AML-193 (cell line): Measurements from ENCODE around the gene SNRNP200.
"Not testable (repeated sequence)": the region's sequence is repeated elsewhere in the genome, so short reads cannot be mapped to it uniquely, and the experiment has no call there.

Source experiments
- DNase-seq, 2 experiments: peaks; one replicate each; lab custom pipeline; 2025; lab: John Stamatoyannopoulos, UW

The SNRNP200 gene

GRCh38 chr2:96325041-96325883 lies 19.9 kb upstream of the SNRNP200 start, which contains the start of gene ITPRIPL1:
ITPRIPL1 (plus strand) TSS chr2:96325317; CDS start chr2:96325840, 523 bp downstream.
- no peak for DNase-seq

GRCh38 chr2:96324721-96325040 lies 19.3 kb upstream of the SNRNP200 start:
- DNase-seq = no peak

DNA sequence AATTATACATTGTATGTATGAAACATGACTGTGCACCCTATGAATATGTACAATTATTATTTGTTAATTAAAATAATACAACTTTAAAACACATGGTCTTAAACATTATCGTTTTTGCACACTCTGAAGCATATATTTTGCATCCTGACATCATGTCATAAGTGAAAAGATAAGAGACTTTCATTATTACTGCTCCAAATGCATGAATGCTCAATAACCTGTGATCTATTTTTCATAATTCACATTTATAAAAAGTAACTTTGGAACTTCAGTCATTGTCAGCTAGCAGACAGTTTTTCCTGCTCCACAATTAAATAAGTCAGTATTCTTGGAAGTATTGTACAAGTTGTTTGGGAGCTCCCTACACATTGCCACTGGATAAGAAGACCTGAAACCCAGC lies 18.5 kb upstream of the SNRNP200 start:
- DNase-seq = no peak

- DNase-seq = no peak
These were observed 15.6 kb upstream of the SNRNP200 start for GRCh38 chr2:96320728-96321622.

DNA sequence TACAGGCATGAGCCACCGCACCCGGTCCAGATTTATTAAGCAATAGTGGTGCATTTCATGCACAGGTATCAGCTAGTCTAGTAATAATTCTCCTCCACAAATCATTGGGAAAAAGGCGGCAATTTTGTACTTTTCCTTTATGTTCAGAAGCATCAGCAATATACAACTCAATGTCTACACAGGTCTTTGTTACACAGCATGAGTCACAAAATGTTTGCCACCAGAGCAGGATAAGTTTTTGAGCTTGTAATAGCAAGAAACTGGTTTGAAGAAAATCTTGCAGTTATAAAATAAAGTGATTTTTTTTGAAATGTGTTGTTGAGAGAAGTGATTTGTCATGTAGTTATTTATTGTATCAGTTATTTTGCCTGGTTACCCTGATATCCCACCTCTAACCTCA lies 15.0 kb upstream of the SNRNP200 start:
- no peak for DNase-seq

DNA sequence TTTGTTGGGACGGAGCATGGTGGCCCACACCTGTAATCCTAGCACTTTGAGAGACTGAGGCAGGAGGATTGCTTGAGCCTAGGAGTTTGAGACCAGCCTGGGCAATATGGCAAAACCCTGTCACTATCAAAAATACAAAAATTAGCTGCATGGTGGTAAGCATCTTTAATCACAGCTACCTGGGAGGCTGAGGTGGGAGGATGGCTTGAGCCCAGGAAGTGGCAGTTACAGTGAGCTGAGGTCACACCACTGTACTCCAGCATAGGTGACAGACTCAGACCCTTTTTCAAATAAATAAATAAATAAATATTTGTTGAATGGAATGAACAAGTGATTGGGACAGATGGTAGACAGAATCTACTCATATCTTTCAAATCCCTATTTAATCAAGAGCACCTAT lies 14.1 kb upstream of the SNRNP200 start:
- DNase-seq = no peak

GRCh38 chr2:96318723-96319122 lies 13.4 kb upstream of the SNRNP200 start:
- DNase-seq = no peak

- DNase-seq = no peak
These were observed 12.2 kb upstream of the SNRNP200 start for GRCh38 chr2:96317584-96317997.

DNA sequence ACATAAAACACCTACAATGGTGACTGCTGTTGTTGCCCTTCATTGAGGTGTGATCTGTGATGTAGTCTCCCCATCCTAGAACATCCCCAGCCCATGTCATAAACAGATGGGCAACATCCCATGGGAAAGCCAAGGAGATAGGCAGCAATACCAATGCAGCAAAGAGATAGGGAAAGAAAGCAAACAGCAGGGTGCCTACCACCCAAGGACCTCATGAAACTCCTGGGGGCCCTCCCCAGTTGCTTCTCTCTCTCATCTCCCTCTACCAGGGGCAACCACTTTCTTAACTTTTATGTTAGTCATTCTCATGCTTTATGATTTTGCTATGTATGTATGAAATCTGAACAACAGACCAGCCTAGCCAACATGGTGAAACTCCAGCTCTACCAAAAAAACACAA lies 11.7 kb upstream of the SNRNP200 start:
- no peak for DNase-seq

GRCh38 chr2:96315400-96316071 lies 10.2 kb upstream of the SNRNP200 start:
- peak; percentile 61 for DNase-seq

DNA sequence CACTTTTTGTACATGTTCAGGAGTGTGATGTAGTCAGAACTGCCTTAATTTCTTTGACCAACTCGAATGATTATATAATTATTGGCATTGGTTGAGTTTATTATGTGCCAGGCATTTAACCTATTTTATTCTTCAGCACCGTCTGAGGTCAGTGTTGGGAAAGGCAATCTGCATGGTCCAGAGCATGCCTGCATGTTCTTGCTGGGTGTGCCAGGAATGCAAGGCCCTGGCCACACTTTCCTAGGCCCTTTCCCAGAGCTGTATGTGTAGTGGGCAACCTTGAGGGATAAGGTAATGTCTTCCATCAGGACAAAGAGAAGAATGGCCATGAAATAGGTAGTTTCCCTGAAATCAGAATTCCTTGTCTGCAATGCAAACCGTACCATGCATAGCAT lies 9.7 kb upstream of the SNRNP200 start:
- DNase-seq = no peak

- no peak for DNase-seq
These were observed 2.9 kb upstream of the SNRNP200 start for GRCh38 chr2:96308248-96308647.

- DNase-seq = no peak
These were observed 1.0 kb upstream of the SNRNP200 start for GRCh38 chr2:96306370-96306769.

DNA sequence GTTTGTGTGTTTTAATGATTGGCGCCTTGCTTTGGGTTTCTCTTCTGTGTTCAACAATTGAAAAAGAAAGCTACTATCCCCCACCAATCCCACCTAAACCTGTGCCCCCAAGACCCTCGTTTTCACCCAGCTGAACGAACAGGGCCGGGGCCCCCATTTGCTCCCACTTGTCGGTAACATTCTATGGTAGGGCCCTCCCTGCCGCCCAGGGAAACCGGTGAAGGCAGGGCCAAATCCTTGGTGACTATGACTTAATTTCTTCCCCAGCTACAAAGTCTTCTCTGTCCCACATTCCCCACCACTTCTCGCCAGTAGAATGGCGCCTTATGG lies 598 bp upstream of the SNRNP200 start:
- DNase-seq = no peak

DNA sequence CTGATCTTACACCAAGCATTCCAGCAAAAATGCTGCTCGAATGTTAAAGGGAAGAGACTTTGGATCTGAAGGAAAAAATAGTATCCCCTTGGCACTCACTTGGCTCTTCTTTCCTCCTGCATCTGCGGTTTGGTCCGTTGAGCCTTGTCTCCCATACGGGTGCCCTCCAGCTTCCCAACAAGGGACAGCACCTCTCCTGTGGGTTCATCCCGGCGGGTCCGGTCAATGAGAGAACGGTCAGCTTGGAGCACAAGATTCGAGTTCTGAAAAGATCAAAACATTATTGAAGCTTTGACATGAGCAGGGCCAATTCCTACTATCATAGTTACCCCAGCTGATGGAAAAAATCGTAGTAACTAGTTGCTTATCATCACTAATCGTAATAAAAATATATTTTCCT lies 740 bp downstream of the SNRNP200 start:
- no peak for DNase-seq

GRCh38 chr2:96301865-96302264 lies 3.5 kb downstream of the SNRNP200 start:
- no peak for DNase-seq

- no peak for DNase-seq
These were observed 8.4 kb downstream of the SNRNP200 start for GRCh38 chr2:96296925-96297324.

DNA sequence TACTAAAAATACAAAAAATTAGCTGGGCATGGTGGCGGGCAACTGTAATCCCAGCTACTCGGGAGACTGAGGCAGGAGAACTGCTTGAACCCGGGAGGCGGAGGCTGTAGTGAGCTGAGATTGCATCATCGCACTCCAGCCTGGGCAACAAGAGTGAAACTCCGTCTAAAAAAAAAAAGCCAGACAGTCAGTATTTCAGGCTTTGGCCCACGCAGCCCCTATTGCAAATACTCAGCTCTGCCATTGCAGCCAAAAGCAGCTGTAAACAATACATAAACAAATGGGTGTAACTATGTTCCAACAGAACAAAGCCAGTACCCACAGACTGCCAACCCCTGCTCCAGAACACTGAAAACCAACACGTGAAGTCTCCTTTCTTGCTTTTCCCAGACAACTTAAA lies 11.1 kb downstream of the SNRNP200 start:
- not testable (repeated sequence) for DNase-seq

DNA sequence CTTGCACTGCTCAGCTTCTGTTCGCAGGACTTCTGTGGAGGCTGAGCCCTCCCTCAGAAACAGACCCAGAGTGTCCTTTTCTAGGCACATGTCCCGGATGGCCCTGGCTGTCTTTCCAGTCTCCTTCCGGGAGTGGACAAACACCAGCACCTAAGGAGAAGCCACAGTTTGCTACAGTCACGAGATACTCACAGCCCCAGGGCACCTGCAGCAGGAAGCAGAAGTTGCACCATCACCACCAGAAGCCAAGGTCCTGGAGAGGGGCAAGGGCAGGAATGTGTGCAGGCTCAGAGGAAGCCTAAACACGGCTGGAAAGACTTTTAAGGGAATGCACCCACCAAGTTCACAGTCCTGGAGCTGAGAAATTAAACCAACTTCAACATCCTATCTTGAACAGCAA lies 13.6 kb downstream of the SNRNP200 start:
- peak in 1 of 2 experiments; percentile 28 for DNase-seq

DNA sequence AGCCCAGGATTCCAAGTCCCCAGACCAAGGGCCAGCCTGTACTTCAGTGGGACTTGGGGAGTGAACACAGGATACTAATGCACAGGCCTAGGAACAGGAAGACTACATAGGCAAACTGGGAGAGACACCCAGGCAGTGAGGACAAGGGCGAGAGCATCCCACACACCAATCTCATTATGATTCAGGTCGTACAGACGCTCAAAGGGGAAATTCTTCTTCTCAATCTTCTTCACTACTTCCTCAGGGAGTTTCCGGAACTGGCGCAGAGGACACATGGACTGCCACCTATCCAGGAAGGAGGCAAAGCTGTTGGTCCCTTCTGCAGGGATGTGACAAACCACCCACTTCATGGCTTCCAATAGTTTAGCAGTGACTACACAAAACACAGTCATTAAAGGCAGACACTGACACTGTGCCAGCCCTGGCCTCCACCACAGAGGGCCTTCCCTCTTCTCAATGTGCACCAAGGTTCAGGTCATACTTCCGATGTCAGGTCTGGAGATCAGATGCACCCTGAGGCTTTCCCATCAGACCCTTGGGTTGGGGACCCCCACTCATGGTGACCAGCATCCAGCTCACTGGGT lies 18.0 kb downstream of the SNRNP200 start:
- no peak for DNase-seq

- no peak for DNase-seq
These were observed 28.4 kb downstream of the SNRNP200 start for GRCh38 chr2:96276787-96277499.
